ENCODE data around the gene TGM1.

GRCh38 chr14:24263848-24264247 lies 871 bp upstream of the TGM1 start:
- no peak for TF ChIP-seq EZH2 (optimal IDR thresholded peaks at IDR 0.05; ENCODE audit: low read depth, low read length)
- no peak for TF ChIP-seq CTCF (IDR thresholded peaks at IDR 0.05; ENCODE audit: low read length)
